HepG2 (cell line): ENCODE results near the gene COA3. TPM values are rescaled to one million over a fixed set of nuclear protein-coding genes. Genes with fewer than 3 reads are reported as not detected.

Experiments used
- ATAC-seq: fragments of 200-7000 bp; cut with Tn5 transposase; 3 replicates; pipeline ENCODE4 v1.9.1; 2020; ENCODE audit warnings: mild to moderate bottlenecking, moderate library complexity
- BruUV-seq: library from RNA; stranded (reverse); fragments of 400-500 nt; replicated peaks from 2 replicates; lab custom pipeline; 2021; lab: Mats Ljungman, UMichigan
- CTCF ChIA-PET: fragments of 300-600 bp; formaldehyde crosslinking; extraction: SDS; loops from one replicate; lab custom pipeline; 2021; ENCODE audit warnings: low total read pairs, inconsistent platforms, low intra/inter-chr PET ratio; lab: Yijun Ruan, JAX
- POLR2A ChIA-PET: fragments of 350-600 bp; sonication (Branson Sonifier 250); formaldehyde crosslinking; loops from one replicate; lab custom pipeline; 2020; ENCODE audit warnings: antibody characterized with exemption, inconsistent platforms; lab: Yijun Ruan, JAX
- DNase-seq: peaks from one replicate; pipeline ENCODE4 v3.0.0-alpha.2; 2015; ENCODE audit warnings: low spot score
- FAIRE-seq: peaks from 3 replicates; lab custom pipeline; 2011; peaks lifted over from hg19 to GRCh38; lab: Jason Lieb, UNC
- H2AFZ ChIP-seq: one replicate; pipeline ENCODE4 v1.6.1; 2011; ENCODE audit warnings: low read length, inconsistent platforms
- H3K27ac ChIP-seq: fragments of 300-600 bp; 3 replicates; pipeline ENCODE4 v1.8.0; 2011; ENCODE audit warnings: mixed run types, mild to moderate bottlenecking, mixed read lengths, low read length, inconsistent platforms; ENCODE audit not compliant: insufficient read depth; ENCODE audit errors: extremely low read length
- H3K27me3 ChIP-seq, 2 experiments: fragments of 200-600 bp in 1 of 2; 2 replicates in 1 of 2; 3 replicates in 1 of 2; pipeline versions ENCODE4 v1.6.0 to v1.8.0; 2011; ENCODE audit warnings: low read length in 2 of 2, mild to moderate bottlenecking in 2 of 2, moderate library complexity in 2 of 2, inconsistent platforms in 1 of 2; ENCODE audit not compliant: insufficient read depth in 2 of 2, control insufficient read depth in 1 of 2
- H3K36me3 ChIP-seq, 2 experiments: fragments of 200-600 bp in 1 of 2; replicated peaks in 1 of 2; 2 replicates in 1 of 2; 3 replicates in 1 of 2; pipeline versions ENCODE4 v1.5.1 to v1.8.0; 2011; ENCODE audit warnings: low read length in 2 of 2, inconsistent platforms in 1 of 2; ENCODE audit not compliant: insufficient read depth in 2 of 2, control insufficient read depth in 1 of 2
- H3K4me1 ChIP-seq: 2 replicates; pipeline ENCODE4 v1.5.1; 2012; ENCODE audit warnings: low read length, inconsistent platforms; ENCODE audit not compliant: insufficient read depth
- H3K4me2 ChIP-seq: 2 replicates; pipeline ENCODE4 v1.6.0; 2011; ENCODE audit warnings: low read depth, low read length, inconsistent platforms
- H3K4me3 ChIP-seq, 3 experiments: fragments of 200-600 bp in 1 of 3; sonication (generic), shearing (Covaris generic) in 1 of 3; replicated peaks in 1 of 3; 2 replicates each; pipeline ENCODE4 v1.5.1; 2011 to 2016; ENCODE audit warnings: low read length in 3 of 3, inconsistent platforms in 2 of 3, low read depth in 2 of 3, mild to moderate bottlenecking in 2 of 3, control low read depth in 1 of 3, mixed read lengths in 1 of 3; ENCODE audit not compliant: insufficient read depth in 1 of 3
- H3K79me2 ChIP-seq: one replicate; pipeline ENCODE4 v1.6.1; 2011; ENCODE audit warnings: low read length, inconsistent platforms; ENCODE audit not compliant: insufficient read depth
- H3K9ac ChIP-seq: 2 replicates; pipeline ENCODE4 v1.6.0; 2011; ENCODE audit warnings: mild to moderate bottlenecking, low read depth, low read length, inconsistent platforms; ENCODE audit not compliant: insufficient read depth
- H3K9me3 ChIP-seq: 2 replicates; pipeline ENCODE4 v1.5.1; 2012; ENCODE audit warnings: mild to moderate bottlenecking, low read length
- H4K20me1 ChIP-seq: 2 replicates; pipeline ENCODE4 v1.6.0; 2011; ENCODE audit warnings: inconsistent platforms, mild to moderate bottlenecking, low read length, moderate library complexity; ENCODE audit not compliant: insufficient read depth
- ARHGAP35 ChIP-seq: sonication (generic); formaldehyde crosslinking; IDR thresholded peaks from 2 replicates; pipeline ENCODE4 v1.9.0; 2022; ENCODE audit warnings: mild to moderate bottlenecking, inconsistent platforms, moderate library complexity, missing genetic modification reagents, borderline replicate concordance
- CHD4 ChIP-seq: fragments of 200-600 bp; sonication (generic); IDR thresholded peaks from 2 replicates; pipeline ENCODE4 v1.7.0; 2017; ENCODE audit warnings: mild to moderate bottlenecking, low read length, borderline replicate concordance
- GMEB1 ChIP-seq: sonication (generic); formaldehyde crosslinking; IDR thresholded peaks from 2 replicates; pipeline ENCODE4 v1.5.1; 2020; ENCODE audit warnings: missing genetic modification reagents, mild to moderate bottlenecking, borderline replicate concordance
- HHEX ChIP-seq: IDR thresholded peaks from 2 replicates; pipeline ENCODE4 v1.6.1; 2016; ENCODE audit warnings: control low read depth
- HMG20A ChIP-seq: IDR thresholded peaks from 2 replicates; pipeline ENCODE4 v1.6.1; 2016; ENCODE audit warnings: borderline replicate concordance
- HOXD1 ChIP-seq: sonication (generic); formaldehyde crosslinking; IDR thresholded peaks from 2 replicates; pipeline ENCODE4 v1.5.0; 2020; ENCODE audit warnings: missing genetic modification reagents
- KDM2A ChIP-seq: sonication (generic); formaldehyde crosslinking; IDR thresholded peaks from 2 replicates; pipeline ENCODE4 v1.4.0; 2020; ENCODE audit warnings: low read depth, missing genetic modification reagents, borderline replicate concordance
- KLF16 ChIP-seq, 2 experiments: sonication (generic) in 1 of 2; formaldehyde crosslinking in 1 of 2; IDR thresholded peaks; 2 replicates each; pipeline versions ENCODE4 v1.6.1 to v1.8.0; 2016 to 2023; ENCODE audit warnings: missing genetic modification reagents in 2 of 2, missing compliant biosample characterization in 1 of 2
- MEIS2 ChIP-seq: sonication (generic); formaldehyde crosslinking; IDR thresholded peaks from 2 replicates; pipeline ENCODE4 v1.9.0; 2021; ENCODE audit warnings: mild to moderate bottlenecking, missing genetic modification reagents
- NFKBIZ ChIP-seq: IDR thresholded peaks from 2 replicates; pipeline ENCODE4 v1.6.1; 2018; ENCODE audit warnings: missing genetic modification reagents, missing compliant biosample characterization
- NR2F1 ChIP-seq, 2 experiments: fragments of 450-650 bp in 1 of 2; formaldehyde crosslinking in 1 of 2; IDR thresholded peaks; 2 replicates each; pipeline versions ENCODE4 v1.5.0 to v1.6.1; 2016 to 2020; ENCODE audit warnings: mild to moderate bottlenecking in 1 of 2, missing compliant biosample characterization in 1 of 2, missing genetic modification reagents in 1 of 2, moderate library complexity in 1 of 2
- PTBP1 ChIP-seq: fragments of 200-400 bp; formaldehyde crosslinking; IDR thresholded peaks from 2 replicates; pipeline ENCODE4 v1.6.1; 2018; ENCODE audit warnings: low read length, low read depth; ENCODE audit not compliant: poor library complexity, severe bottlenecking
- SMAD3 ChIP-seq: sonication (generic); formaldehyde crosslinking; IDR thresholded peaks from 2 replicates; pipeline ENCODE4 v1.4.0; 2020; ENCODE audit warnings: missing genetic modification reagents
- SNRNP70 ChIP-seq: fragments of 200-400 bp; formaldehyde crosslinking; IDR thresholded peaks from 2 replicates; pipeline ENCODE4 v1.6.1; 2017; ENCODE audit warnings: mild to moderate bottlenecking, low read depth, low read length, moderate library complexity
- TFDP2 ChIP-seq: sonication (generic); formaldehyde crosslinking; IDR thresholded peaks from 2 replicates; pipeline ENCODE4 v1.4.0; 2020; ENCODE audit warnings: missing genetic modification reagents
- THAP8 ChIP-seq: sonication (generic); formaldehyde crosslinking; IDR thresholded peaks from 2 replicates; pipeline ENCODE4 v1.5.1; 2020; ENCODE audit warnings: missing genetic modification reagents, mild to moderate bottlenecking, borderline replicate concordance
- YEATS2 ChIP-seq: sonication (generic); formaldehyde crosslinking; IDR thresholded peaks from 2 replicates; pipeline ENCODE4 v1.4.0; 2020; ENCODE audit warnings: missing genetic modification reagents, borderline replicate concordance
- ZMYM4 ChIP-seq: sonication (generic); formaldehyde crosslinking; IDR thresholded peaks from 2 replicates; pipeline ENCODE4 v1.8.1; 2023; ENCODE audit warnings: mild to moderate bottlenecking, missing genetic modification reagents
- ZNF263 ChIP-seq: sonication (generic); formaldehyde crosslinking; IDR thresholded peaks from 2 replicates; pipeline ENCODE4 v1.4.0; 2020; ENCODE audit warnings: missing genetic modification reagents
- ZNF282 ChIP-seq: fragments of 450-650 bp; IDR thresholded peaks from 2 replicates; pipeline ENCODE4 v1.6.1; 2018; ENCODE audit not compliant: partially characterized antibody
- WGBS: methylation state at CpG from one replicate; pipeline ENCODE4 v1.1.6; 2017; ENCODE audit warnings: low lambda C conversion rate; 5-methylcytosine and 5-hydroxymethylcytosine counted together
- in situ Hi-C: cut with HindIII; loops from 2 replicates; pipeline ENCODE4 v1.10.0; 2017; ENCODE audit warnings: low pct_unique_long_range_greater_than_20kb; ENCODE audit not compliant: extremely low pct_ligation_motif_present
- intact Hi-C: fragments of 100-400 bp; cut with micrococcal nuclease; formaldehyde crosslinking; loops from one replicate; pipeline ENCODE4 v1.10.0; 2022; ENCODE audit not compliant: unreplicated experiment
- polyA plus RNA-seq, 8 experiments: library from polyadenylated mRNA; depleted of rRNA in 3 of 8; stranded (reverse) in 7 of 8; unstranded in 1 of 8; fragments of >200 nt; fragmentation: Illumina TruSeq in 4 of 8; extraction: Trizol in 4 of 8; gene quantifications; 2 replicates each; pipeline versions ENCODE4 v1.2.1 to v1.2.3, GENCODE V29; 2011 to 2016; ENCODE audit warnings: low read depth in 4 of 8, missing spikeins in 1 of 8, mixed read lengths in 1 of 8; ENCODE audit not compliant: insufficient read depth in 1 of 8
- total RNA-seq, 5 experiments: library from RNA; depleted of rRNA; stranded (reverse); fragments of >200 nt; fragmentation: Illumina TruSeq; extraction: Trizol; gene quantifications; 2 replicates each; pipeline ENCODE4 v1.2.3, GENCODE V29; 2016; ENCODE audit warnings: low read depth in 1 of 5

COA3 gene
- total and polyA plus RNA-seq, 2 of the 13 experiments (the other 11 are each of a cell fraction or from before 2014, with no cell fraction given): 133 to 202 TPM

GRCh38 chr17:42844271-42844670 lies 45.8 kb upstream of the COA3 start, which contains the start of gene AOC2 (continued):
- no peak for TF ChIP-seq GMEB1

DNA sequence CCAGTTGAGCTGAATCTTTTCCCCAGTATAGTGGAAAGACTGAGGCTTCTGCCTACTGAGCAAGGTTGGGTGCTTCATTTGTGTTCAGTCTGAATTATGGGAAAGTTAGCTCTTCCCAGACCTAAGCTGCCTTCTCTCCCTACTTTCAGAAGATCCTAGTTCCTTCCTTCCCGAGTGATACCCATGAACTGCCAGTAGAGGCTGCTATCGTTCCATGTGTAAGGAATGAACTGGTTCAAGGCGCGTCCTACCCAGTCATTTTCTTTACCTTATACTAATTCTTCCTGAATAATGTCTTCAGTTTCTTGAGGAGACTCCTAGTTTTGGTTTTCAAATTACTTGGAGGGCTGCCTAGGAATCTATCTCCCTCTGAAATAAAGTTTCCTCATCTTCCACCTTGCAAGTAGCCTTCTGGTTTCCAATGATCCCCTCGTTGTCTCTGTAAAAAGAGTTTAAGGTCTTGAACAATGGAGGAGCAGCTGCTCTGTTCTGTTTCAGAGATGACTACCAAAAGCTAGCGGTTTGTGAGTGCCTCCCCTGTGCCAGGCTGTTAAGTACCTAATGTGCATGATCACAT lies 44.9 kb upstream of the COA3 start:
- peak; percentile 89 for FAIRE-seq
- ChIA-PET CTCF (interaction anchor here (1.5 to 3.6 kb wide), 5 partner anchors 86 to 155 kb away, joined by 5 to 68 read pairs (median 6); partner anchors contain the start of gene RPL27), POLR2A (interaction anchor here (0.8 to 5.0 kb wide), 7 partner anchors 10 to 155 kb away, joined by 3 to 39 read pairs (median 8); partner anchors contain the start of genes BECN1, PSME3 and RPL27)
- H3K9me3 ChIP-seq: no peaks in the 10 kb centered on the region
- no peak overlapping the region for H3K9ac ChIP-seq
- 62% methylated on average over 6 of the region's 6 CpGs for WGBS
- H3K79me2 ChIP-seq: no peaks in the 10 kb centered on the region
- no peak overlapping the region for H3K4me3 ChIP-seq
- DNase-seq: peak; percentile 73
- H3K27ac ChIP-seq: no peak overlapping the region
- peaks cover 42 to 66% of the 10 kb centered on the region in 2 experiments for H3K36me3 ChIP-seq
- H3K27me3 ChIP-seq: no peaks in the 10 kb centered on the region
- peak; percentile 71 for ATAC-seq
- intact Hi-C loops: loop anchor here (1.0 to 5.0 kb wide), 3 partner anchors 86 to 139 kb away; partner anchors contain the start of genes PTGES3L and RUNDC1
- in situ Hi-C loops: loop anchor here (5.0 to 10.0 kb wide), 2 partner anchors 84 to 141 kb away; partner anchors contain the start of genes PTGES3L and RUNDC1
- no peak overlapping the region for H3K4me2 ChIP-seq
- BruUV-seq: no TSS peak
- no peak overlapping the region for H2AFZ ChIP-seq
- no peaks in the 10 kb centered on the region for H4K20me1 ChIP-seq
- H3K4me1 ChIP-seq: peaks cover 11% of the 10 kb centered on the region; the same call in 1 of the 2 replicates
- no peak for TF ChIP-seq CHD4
- TF ChIP-seq HHEX (CRISPR knock-in tag): no peak
- peak; percentile 47; the same call in 1 of the 2 replicates for TF ChIP-seq SMAD3
- no peak for TF ChIP-seq PTBP1
- no peak for TF ChIP-seq ZNF263 (CRISPR knock-in tag)
- no peak for TF ChIP-seq NR2F1 (CRISPR knock-in tag; IDR thresholded peaks at IDR 0.05)
- no peak for TF ChIP-seq KDM2A (CRISPR knock-in tag)
- TF ChIP-seq MEIS2 (CRISPR knock-in tag): no peak
- TF ChIP-seq ARHGAP35: no peak
- no peak for TF ChIP-seq YEATS2 (CRISPR knock-in tag)
- TF ChIP-seq NFKBIZ (CRISPR knock-in tag): no peak
- TF ChIP-seq TFDP2 (CRISPR knock-in tag): 0 out of 2 replicates have a peak, but pooled peaks have one; percentile 27
- no peak for TF ChIP-seq ZMYM4 (CRISPR knock-in tag)
- no peak for TF ChIP-seq HOXD1 (CRISPR knock-in tag)
- no peak for TF ChIP-seq THAP8
- TF ChIP-seq ZNF282: no peak
- TF ChIP-seq HMG20A (CRISPR knock-in tag): no peak
- no peak for TF ChIP-seq SNRNP70
- peak in 1 of 2 experiments; percentile 57; a peak in 1 of 4 replicates for TF ChIP-seq KLF16 (CRISPR knock-in tag; IDR thresholded peaks at IDR 0.05)
